Dermis microvascular lymphatic vessel endothelial cell (primary cell): ENCODE data around the gene PCMTD2. TPM values are rescaled to one million over a fixed set of nuclear protein-coding genes. Genes with fewer than 3 reads are reported as not detected.

ENCODE experiments used
- DNase-seq, 2 donors: peaks; one replicate each; pipeline versions ENCODE4 v3.0.0 to v3.0.0-alpha.2; 2010; ENCODE audit warnings: low read depth in 2 of 2
- total RNA-seq: library from RNA; depleted of rRNA; stranded (reverse); fragments of >200 nt; gene quantifications from 2 replicates; pipeline ENCODE4 v1.2.1, GENCODE V29; 2014

The PCMTD2 gene
- 49.3 and 52.3 TPM in 2 replicates for total RNA-seq

- DNase-seq = peak; percentile 39 to 88
Measured at GRCh38 chr20:64255361-64256281, at the start of gene PCMTD2. PCMTD2 (plus strand) TSS chr20:64255748; CDS start chr20:64259966, 4,218 bp downstream.

GRCh38 chr20:64206614-64207013 is 48.9 kb upstream of the PCMTD2 start:
- DNase-seq = no peak

GRCh38 chr20:64207641-64208590 is 47.6 kb upstream of the PCMTD2 start:
- no peak for DNase-seq

DNA sequence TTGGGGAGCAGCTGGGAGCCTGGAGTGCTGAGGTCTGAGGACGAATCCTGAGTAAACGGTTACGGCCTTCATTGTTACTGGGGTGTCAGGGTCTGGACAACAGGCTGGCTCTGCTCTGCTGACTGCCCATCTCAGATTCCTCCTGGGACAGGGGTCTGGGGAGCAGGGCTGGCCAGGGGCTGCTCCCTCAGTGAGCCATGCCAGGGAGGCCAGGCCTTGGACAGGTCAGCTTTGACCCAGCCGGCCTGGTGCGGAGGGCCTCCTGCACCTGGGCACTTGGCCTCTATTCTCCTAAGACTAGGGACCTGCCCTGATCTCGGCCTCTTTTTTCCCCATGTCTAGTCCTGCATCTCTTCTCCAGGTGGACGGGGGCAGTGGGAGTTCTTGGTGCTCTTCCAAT is 46.4 kb upstream of the PCMTD2 start:
- no peak for DNase-seq

- DNase-seq = no peak
Measured at GRCh38 chr20:64210656-64211369, 44.7 kb upstream of the PCMTD2 start.

DNA sequence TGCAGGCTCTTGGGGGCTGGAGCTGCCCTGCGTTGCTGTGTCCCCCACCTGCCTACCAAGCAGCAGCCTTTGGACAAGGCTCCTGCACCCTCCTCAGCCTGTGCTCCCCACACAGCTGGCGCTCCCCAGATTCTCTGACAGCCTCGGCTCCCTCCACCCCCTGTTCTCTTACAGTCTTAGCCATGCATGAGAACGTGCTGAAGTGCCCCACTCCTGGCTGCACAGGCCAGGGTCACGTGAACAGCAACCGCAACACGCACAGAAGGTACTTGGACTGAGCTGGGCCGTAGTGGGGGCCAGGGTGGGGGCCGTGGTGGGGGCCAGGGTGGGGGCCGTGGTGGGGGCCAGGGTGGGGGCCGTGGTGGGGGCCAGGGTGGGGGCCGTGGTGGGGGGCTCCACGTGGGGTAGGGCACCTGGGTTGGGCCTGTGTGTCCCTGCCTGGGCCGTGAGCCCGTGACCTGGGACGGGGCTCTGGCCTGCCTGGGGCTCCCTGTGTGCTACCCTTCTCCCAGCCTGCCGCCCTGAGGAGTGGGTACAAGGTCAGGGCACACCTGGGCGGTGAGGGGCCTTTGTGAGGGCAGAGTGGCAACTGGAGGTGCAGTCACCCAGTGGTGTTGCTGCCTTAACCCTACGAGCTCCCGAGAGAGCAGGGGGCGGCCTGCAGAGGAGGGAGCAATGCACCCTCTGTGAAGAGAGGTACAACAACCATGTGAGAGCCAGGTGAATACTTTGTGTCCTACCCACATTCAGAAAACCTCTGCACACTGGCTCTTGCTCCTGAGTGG is 43.5 kb upstream of the PCMTD2 start:
- DNase-seq = no peak

DNA sequence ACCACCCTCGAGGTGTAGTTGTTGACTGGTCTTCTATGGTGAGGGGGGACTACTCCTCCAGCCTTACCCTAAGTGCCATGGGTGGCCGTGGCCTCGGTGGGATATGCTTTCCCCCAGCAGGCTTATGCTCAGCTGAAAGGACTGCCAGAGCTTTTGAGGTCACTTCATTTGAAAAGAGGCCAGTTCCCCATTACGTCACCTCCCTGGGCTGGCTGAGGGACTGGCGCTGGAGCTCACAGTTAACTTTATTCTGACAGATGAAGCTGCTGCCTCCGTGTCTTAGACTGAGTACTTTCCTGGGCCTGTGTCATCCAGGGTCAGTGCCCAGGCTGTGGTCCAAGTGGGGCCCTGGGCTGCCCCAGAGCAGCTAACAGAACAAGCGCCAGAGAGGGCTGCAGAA is 42.8 kb upstream of the PCMTD2 start:
- no peak for DNase-seq

- no peak for DNase-seq
Measured at GRCh38 chr20:64214113-64214512, 41.4 kb upstream of the PCMTD2 start.

DNA sequence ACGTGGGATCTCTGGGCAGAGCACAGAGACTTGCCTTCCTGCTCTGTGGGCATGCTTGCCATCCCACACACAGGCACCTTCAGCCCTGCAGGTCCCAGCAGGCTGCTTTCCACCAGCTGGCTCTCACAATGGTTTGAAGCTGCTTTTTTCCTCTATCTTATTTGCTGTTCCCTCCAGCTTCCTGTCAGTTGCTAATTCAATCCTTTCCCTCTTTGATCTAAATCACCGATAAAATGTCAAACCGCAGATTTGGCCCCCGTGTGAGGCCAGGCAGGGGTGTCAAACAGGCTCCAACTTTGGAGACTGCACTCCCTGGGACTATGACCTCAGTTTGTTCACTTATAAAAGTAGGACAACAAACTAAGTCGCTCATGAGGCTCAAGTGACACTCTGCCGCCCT is 40.6 kb upstream of the PCMTD2 start:
- DNase-seq = no peak

DNA sequence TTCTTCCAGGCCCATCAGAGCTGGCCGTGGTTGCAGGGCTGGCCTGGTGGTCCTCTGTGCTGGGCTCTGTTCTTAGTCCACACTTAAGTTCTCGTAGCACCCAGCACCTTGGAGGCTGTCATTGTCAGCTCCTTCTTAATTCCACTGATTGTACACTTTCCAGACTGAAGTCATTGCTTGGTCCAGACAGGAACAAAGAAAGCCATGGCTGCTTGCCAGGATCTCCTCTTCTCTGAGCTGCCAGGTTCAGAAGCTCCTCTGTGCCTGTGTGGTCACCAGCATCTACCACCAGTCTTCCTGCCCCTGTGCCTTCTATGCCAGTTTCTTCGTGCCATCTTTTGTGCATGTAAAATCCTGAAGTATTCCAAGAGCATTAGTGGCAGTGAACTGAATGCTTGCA is 39.5 kb upstream of the PCMTD2 start:
- peak in 1 of 2 donors; percentile 18 for DNase-seq

GRCh38 chr20:64216910-64217309 is 38.6 kb upstream of the PCMTD2 start:
- DNase-seq = no peak

- DNase-seq = no peak
Measured at GRCh38 chr20:64217539-64218221, 37.9 kb upstream of the PCMTD2 start.

DNA sequence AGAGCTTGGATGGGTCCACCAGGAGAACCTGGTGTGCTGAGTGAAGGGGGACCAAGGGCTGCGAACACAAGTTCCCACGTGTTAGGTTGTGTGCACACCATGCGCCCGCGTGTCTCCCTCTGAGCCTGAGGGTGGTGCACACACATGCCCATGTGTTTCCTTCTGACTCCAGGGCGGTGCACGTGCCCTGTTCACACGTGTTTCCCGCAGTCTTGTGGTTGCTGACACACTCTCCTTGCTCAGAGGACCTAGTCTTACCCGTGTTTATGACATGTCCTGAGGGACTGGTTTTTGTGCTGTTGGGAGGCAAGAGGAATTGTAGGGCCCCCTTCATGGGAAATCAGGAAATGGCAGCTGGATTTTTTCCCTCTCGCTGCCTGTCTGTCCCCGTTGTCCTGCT is 36.3 kb upstream of the PCMTD2 start:
- no peak for DNase-seq

DNA sequence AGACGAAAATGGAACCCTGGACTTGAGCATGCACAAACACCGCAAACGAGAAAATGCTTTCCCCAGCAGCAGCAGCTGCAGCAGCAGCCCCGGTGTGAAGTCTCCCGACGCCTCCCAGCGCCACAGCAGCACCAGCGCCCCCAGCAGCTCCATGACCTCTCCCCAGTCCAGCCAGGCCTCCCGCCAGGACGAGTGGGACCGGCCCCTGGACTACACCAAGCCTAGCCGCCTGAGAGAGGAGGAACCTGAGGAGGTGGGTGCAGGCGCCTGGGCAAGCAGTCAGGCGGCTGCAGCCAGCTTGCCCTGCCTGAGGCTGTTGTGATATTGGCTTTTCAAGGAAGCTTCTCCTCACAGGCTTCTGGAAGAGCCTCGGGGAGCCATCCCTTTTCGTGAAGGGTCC is 35.8 kb upstream of the PCMTD2 start:
- no peak for DNase-seq

- DNase-seq = no peak
Measured at GRCh38 chr20:64220420-64220819, 35.1 kb upstream of the PCMTD2 start.

DNA sequence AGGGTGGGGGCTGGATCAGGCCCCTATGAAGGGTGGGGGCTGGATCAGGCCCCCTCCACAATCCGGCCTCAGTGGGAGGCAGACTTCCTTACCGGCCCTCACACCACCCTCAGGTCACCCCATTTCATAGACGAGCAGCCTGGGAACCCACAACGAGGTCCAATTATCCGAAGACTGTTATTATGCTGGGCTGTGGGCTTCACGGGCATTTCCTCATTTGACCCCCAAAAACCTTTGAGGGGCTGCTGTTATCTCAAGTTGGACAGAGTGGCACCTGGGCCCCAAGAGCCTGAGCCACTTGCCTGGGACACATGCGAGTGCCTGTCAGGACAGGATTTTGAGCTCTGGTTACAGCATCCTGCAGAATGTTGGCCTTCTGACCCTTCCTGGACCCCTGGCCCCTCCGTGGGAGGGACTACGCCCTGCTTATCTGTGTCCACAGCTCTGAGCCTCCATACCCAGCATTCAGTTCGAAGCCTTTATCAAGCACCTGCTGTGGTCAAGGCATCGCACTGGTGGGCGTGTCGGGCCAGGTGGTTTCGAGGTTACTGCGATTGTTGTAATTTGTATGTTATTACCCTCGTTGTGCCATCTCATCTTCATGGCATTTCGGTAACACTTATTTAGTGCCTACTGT is 34.5 kb upstream of the PCMTD2 start:
- DNase-seq = no peak

DNA sequence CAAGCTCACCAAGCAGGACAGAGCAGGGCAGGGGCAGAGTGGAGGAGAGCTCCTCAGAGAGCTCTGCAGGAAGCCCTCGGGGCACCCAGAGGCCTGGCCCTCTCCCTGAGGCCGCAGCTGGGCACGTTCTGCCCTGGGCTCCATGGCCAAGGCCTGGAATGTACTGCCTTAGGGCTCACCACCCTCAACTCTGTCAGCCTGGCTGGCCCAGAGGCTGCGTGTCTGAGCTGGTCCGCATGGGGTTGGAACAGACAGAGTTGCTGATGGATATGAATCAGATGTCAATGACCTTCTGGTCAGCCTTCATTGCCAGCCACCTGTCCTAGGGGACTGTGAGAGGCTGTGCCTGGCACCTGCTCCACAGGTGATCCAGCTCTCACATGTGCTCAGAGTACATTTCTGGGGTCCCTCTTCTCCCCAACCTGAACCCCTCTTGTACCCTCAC is 33.2 kb upstream of the PCMTD2 start:
- DNase-seq = no peak

DNA sequence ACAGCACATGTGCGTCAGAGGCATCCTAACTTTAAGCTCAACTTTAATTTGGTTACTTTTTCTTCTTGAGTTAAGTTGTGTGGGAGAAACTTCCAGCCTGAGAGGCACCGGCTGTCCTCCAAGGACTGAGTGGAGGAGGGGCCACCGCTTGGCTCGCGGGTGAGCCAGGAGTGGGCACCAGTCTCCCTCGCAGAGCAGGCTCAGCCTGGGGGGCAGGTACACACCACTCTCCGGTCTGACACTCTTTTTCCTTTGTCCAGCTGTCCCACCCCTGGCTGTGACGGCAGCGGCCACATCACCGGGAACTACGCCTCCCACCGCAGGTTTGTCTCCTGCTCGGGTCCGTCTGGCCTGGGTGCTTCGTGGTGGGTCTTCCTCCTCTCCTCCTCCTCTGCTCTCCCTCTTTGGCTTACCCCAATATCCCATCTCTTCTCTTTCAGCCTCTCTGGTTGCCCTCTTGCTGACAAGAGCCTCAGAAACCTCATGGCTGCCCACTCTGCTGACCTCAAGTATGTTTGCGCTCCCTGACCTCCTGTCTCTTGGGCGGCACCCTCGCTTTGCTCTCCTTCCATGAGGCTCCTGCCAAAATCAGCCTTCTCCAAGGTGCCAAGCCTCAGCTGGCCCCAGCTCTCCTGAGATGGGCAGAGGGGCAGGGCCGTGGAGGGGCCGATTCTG is 32.6 kb upstream of the PCMTD2 start:
- no peak for DNase-seq

- DNase-seq = peak in 1 of 2 donors; percentile 23
Measured at GRCh38 chr20:64223526-64224067, 32.0 kb upstream of the PCMTD2 start.
